ENCODE results near the gene DNAJB6.

Gene DNAJB6

GRCh38 chr7:157429680-157430224 is 92.9 kb downstream of the DNAJB6 start:
- no peaks in the 10 kb centered on the region for H3K27me3 ChIP-seq (ENCODE audit: insufficient read depth, low read length, poor library complexity)
- H3K4me3 ChIP-seq (ENCODE audit: low read depth in 1 of 2, low read length in 2 of 2): no peak overlapping the region
- no peak overlapping the region for H2AFZ ChIP-seq (ENCODE audit: low read depth, low read length)
- no peaks in the 10 kb centered on the region for H3K9me3 ChIP-seq (ENCODE audit: insufficient read depth, low read length, severe bottlenecking)
- no peak for ATAC-seq (ENCODE audit: insufficient read depth, low read depth)
- TF ChIP-seq EZH2 (IDR thresholded peaks at IDR 0.05; ENCODE audit: borderline replicate concordance, low read depth, low read length, severe bottlenecking) (no peak), CTCF (IDR thresholded peaks at IDR 0.05; ENCODE audit: borderline replicate concordance, extremely low read depth, low read length, poor library complexity, severe bottlenecking) (no peak)
- H3K9ac ChIP-seq (ENCODE audit: low read depth, low read length): no peak overlapping the region
- no peaks in the 10 kb centered on the region for H3K79me2 ChIP-seq (ENCODE audit: insufficient read depth, low read length)
- no peak overlapping the region for H3K4me2 ChIP-seq (ENCODE audit: insufficient read depth, low read length)
- DNase-seq: no peak
- H3K27ac ChIP-seq (ENCODE audit: low read length): no peak overlapping the region
- peaks cover 15% of the 10 kb centered on the region for H3K4me1 ChIP-seq (ENCODE audit: insufficient read depth, low read length)
- H4K20me1 ChIP-seq (ENCODE audit: insufficient read depth, low read length): no peaks in the 10 kb centered on the region
- H3K36me3 ChIP-seq (ENCODE audit: insufficient read depth, low read length): no peaks in the 10 kb centered on the region

GRCh38 chr7:157430721-157431120 is 93.9 kb downstream of the DNAJB6 start:
- no peaks in the 10 kb centered on the region for H3K79me2 ChIP-seq (ENCODE audit: insufficient read depth, low read length)
- H3K36me3 ChIP-seq (ENCODE audit: insufficient read depth, low read length): no peaks in the 10 kb centered on the region
- H3K4me2 ChIP-seq (ENCODE audit: insufficient read depth, low read length): no peak overlapping the region
- H3K9ac ChIP-seq (ENCODE audit: low read depth, low read length): no peak overlapping the region
- no peak for ATAC-seq (ENCODE audit: insufficient read depth, low read depth)
- TF ChIP-seq EZH2 (IDR thresholded peaks at IDR 0.05; ENCODE audit: borderline replicate concordance, low read depth, low read length, severe bottlenecking) (no peak), CTCF (IDR thresholded peaks at IDR 0.05; ENCODE audit: borderline replicate concordance, extremely low read depth, low read length, poor library complexity, severe bottlenecking) (no peak)
- no peak for DNase-seq
- no peak overlapping the region for H3K4me3 ChIP-seq (ENCODE audit: low read depth in 1 of 2, low read length in 2 of 2)
- no peaks in the 10 kb centered on the region for H3K27me3 ChIP-seq (ENCODE audit: insufficient read depth, low read length, poor library complexity)
- H2AFZ ChIP-seq (ENCODE audit: low read depth, low read length): no peak overlapping the region
- no peaks in the 10 kb centered on the region for H3K9me3 ChIP-seq (ENCODE audit: insufficient read depth, low read length, severe bottlenecking)
- peaks cover 15% of the 10 kb centered on the region for H3K4me1 ChIP-seq (ENCODE audit: insufficient read depth, low read length)
- no peak overlapping the region for H3K27ac ChIP-seq (ENCODE audit: low read length)
- H4K20me1 ChIP-seq (ENCODE audit: insufficient read depth, low read length): no peaks in the 10 kb centered on the region

GRCh38 chr7:157431173-157431950 is 94.6 kb downstream of the DNAJB6 start:
- H3K27ac ChIP-seq (ENCODE audit: low read length): no peak overlapping the region
- no peak overlapping the region for H2AFZ ChIP-seq (ENCODE audit: low read depth, low read length)
- peaks cover 15% of the 10 kb centered on the region for H3K4me1 ChIP-seq (ENCODE audit: insufficient read depth, low read length)
- no peaks in the 10 kb centered on the region for H3K79me2 ChIP-seq (ENCODE audit: insufficient read depth, low read length)
- no peak for ATAC-seq (ENCODE audit: insufficient read depth, low read depth)
- H3K9me3 ChIP-seq (ENCODE audit: insufficient read depth, low read length, severe bottlenecking): no peaks in the 10 kb centered on the region
- H4K20me1 ChIP-seq (ENCODE audit: insufficient read depth, low read length): no peaks in the 10 kb centered on the region
- H3K27me3 ChIP-seq (ENCODE audit: insufficient read depth, low read length, poor library complexity): no peaks in the 10 kb centered on the region
- no peak overlapping the region for H3K9ac ChIP-seq (ENCODE audit: low read depth, low read length)
- TF ChIP-seq EZH2 (IDR thresholded peaks at IDR 0.05; ENCODE audit: borderline replicate concordance, low read depth, low read length, severe bottlenecking) (no peak), CTCF (IDR thresholded peaks at IDR 0.05; ENCODE audit: borderline replicate concordance, extremely low read depth, low read length, poor library complexity, severe bottlenecking) (no peak)
- H3K36me3 ChIP-seq (ENCODE audit: insufficient read depth, low read length): no peaks in the 10 kb centered on the region
- no peak overlapping the region for H3K4me2 ChIP-seq (ENCODE audit: insufficient read depth, low read length)
- DNase-seq: no peak
- H3K4me3 ChIP-seq (ENCODE audit: low read depth in 1 of 2, low read length in 2 of 2): no peak overlapping the region
